GM12865 (cell line): ENCODE data around the gene BLVRA.

Experiments
- DNase-seq: peaks from one replicate; pipeline ENCODE4 v3.0.0; 2010; ENCODE audit warnings: low read depth
- H3K4me3 ChIP-seq: 2 replicates; pipeline ENCODE4 v1.5.1; 2011; ENCODE audit warnings: mild to moderate bottlenecking, low read depth, low read length, control low read depth
- CTCF ChIP-seq: IDR thresholded peaks from 2 replicates; pipeline ENCODE4 v1.5.1; 2011; ENCODE audit warnings: low read length, control low read depth, low read depth, inconsistent platforms; ENCODE audit not compliant: insufficient read depth; ENCODE audit errors: missing control alignments

Gene BLVRA

GRCh38 chr7:43764807-43765491, 6.5 kb downstream of the BLVRA start:
- TF ChIP-seq CTCF, result no peak
- DNase-seq, result no peak
- H3K4me3 ChIP-seq, result no peak overlapping the region

GRCh38 chr7:43766564-43766963, 8.1 kb downstream of the BLVRA start:
- TF ChIP-seq CTCF, result no peak
- H3K4me3 ChIP-seq, result no peak overlapping the region
- no peak for DNase-seq

GRCh38 chr7:43767311-43767710, 8.8 kb downstream of the BLVRA start:
- TF ChIP-seq CTCF, result no peak
- DNase-seq, result no peak
- H3K4me3 ChIP-seq, result no peak overlapping the region

- no peak for TF ChIP-seq CTCF
- DNase-seq, result no peak
- no peak overlapping the region for H3K4me3 ChIP-seq
Measured at GRCh38 chr7:43768201-43768886, 9.9 kb downstream of the BLVRA start.

GRCh38 chr7:43768887-43769272, 10.4 kb downstream of the BLVRA start:
- no peak overlapping the region for H3K4me3 ChIP-seq
- no peak for DNase-seq
- TF ChIP-seq CTCF, result no peak

- DNase-seq, result no peak
- H3K4me3 ChIP-seq, result no peak overlapping the region
- TF ChIP-seq CTCF, result no peak
Measured at GRCh38 chr7:43769281-43769680, 10.8 kb downstream of the BLVRA start.
